HEK293 (cell line): Measurements from ENCODE around the gene PHACTR1.

Experiments
- CTCF ChIP-seq: fragments of 450-650 bp; formaldehyde crosslinking; IDR thresholded peaks from 2 replicates; pipeline ENCODE4 v1.5.1; 2016; ENCODE audit warnings: missing biosample characterization, missing genetic modification characterization
- ZNF843 ChIP-seq: fragments of 450-650 bp; formaldehyde crosslinking; IDR thresholded peaks from 2 replicates; pipeline ENCODE4 v1.5.1; 2016; ENCODE audit warnings: missing biosample characterization, missing genetic modification characterization
- ZXDB ChIP-seq: fragments of 450-650 bp; formaldehyde crosslinking; IDR thresholded peaks from 2 replicates; pipeline ENCODE4 v1.5.1; 2016; ENCODE audit warnings: missing biosample characterization, missing genetic modification characterization

- TF ChIP-seq ZNF843 (tag by site-specific recombination): no peak
- no peak for TF ChIP-seq CTCF
- TF ChIP-seq ZXDB (tag by site-specific recombination): no peak
These were observed 246.0 kb downstream of the PHACTR1 start for GRCh38 chr6:12962529-12962928.
